ENCODE measurements around the gene AGPAT1.
A peak's percentile ranks its signal among the peaks of the same experiment; 100 is the strongest.
"Not testable (repeated sequence)": the region's sequence is repeated elsewhere in the genome, so short reads cannot be mapped to it uniquely, and the experiment has no call there.

AGPAT1 gene

DNA sequence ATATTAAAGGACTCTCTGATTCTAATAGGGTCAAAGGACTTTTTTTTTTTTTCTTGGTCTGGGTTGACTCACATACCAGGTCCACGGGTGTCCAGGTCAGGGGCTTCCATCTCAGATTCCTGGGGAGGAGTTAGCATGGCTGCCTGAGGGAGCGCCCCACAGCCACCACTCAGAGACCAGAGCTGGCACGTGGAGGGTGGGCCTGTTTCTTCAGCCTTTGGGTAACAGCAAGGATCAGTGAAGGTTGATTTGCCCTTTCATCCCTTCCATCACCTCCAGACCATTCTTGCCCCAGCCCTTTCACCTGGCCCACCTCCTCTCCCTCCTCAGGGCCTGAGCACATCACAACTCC is 22.4 kb upstream of the AGPAT1 start:
- DNase-seq: no peak

GRCh38 chr6:32196682-32197616 is 21.1 kb upstream of the AGPAT1 start:
- DNase-seq: peak; percentile 27 to 35

- peak; percentile 76 to 83 for DNase-seq
Observed at GRCh38 chr6:32195902-32196681, 20.2 kb upstream of the AGPAT1 start.

GRCh38 chr6:32195652-32195901 is 19.7 kb upstream of the AGPAT1 start:
- peak; percentile 100 for DNase-seq

GRCh38 chr6:32194825-32195651 is 19.2 kb upstream of the AGPAT1 start:
- DNase-seq: peak in 1 of 2 donors; percentile 55

DNA sequence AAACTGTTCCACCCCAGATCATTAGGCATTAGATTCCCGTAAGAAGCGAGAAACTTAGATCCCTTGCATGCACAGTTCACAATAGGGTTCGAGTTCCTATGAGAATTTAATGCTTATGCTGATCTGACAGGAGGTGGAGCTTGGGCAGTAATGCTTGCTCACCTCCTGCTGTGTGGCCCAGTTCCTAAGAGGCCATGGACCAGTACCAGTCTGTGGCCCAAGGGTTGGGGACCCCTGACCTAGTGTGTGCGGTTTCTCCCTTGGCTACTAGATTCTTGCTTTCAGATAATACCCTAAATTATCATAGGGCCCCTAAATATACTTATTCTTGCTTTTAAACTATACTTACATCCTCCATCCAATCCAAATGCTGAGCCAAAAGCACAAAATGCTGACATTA is 18.5 kb upstream of the AGPAT1 start:
- no peak for DNase-seq

DNA sequence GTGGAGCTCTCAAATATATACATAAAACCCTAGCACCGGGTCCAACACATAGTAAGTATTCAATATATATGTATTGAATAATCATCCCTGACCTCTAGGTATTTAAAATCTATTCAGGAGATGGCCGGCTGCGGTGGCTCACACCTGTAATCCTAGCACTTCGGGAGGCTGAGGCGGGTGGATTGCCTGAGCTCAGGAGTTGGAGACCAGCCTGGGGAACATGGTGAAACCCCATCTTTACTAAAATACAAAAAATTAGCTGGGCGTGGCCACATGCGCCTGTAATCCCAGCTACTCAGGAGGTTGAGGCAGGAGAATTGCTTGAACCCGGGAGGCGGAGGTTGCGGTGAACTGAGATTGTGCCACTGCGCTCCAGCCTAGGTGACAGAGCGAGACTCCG is 17.2 kb upstream of the AGPAT1 start:
- not testable (repeated sequence) for DNase-seq

DNA sequence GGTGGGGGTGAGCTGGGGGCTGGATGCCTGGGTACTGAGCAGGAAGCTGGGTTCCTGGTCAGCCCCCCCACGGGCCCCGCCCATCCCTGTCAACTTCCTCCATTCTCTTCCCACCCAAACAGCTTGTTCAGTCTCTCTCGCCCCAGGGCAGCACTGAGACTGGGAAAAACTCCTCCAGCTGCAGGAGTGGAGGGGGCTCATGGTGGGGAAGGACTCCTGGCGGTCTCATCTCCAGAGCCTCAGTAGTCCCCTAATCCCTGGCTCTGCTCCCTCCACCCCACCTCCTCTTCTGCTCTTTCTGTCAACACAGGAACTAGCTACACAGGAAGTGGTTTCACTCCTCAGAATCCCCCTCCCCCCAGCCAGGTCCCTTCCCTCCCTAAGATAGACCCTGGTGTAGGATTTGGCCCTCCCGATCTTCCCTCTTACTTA is 16.7 kb upstream of the AGPAT1 start, which contains the start of gene GPSM3:
TSS of gene GPSM3 (minus strand) at position 36 of the 432 bp plus-strand sequence. CDS start 130 bp downstream, outside the sequence.
- DNase-seq: peak; percentile 47 to 64

DNA sequence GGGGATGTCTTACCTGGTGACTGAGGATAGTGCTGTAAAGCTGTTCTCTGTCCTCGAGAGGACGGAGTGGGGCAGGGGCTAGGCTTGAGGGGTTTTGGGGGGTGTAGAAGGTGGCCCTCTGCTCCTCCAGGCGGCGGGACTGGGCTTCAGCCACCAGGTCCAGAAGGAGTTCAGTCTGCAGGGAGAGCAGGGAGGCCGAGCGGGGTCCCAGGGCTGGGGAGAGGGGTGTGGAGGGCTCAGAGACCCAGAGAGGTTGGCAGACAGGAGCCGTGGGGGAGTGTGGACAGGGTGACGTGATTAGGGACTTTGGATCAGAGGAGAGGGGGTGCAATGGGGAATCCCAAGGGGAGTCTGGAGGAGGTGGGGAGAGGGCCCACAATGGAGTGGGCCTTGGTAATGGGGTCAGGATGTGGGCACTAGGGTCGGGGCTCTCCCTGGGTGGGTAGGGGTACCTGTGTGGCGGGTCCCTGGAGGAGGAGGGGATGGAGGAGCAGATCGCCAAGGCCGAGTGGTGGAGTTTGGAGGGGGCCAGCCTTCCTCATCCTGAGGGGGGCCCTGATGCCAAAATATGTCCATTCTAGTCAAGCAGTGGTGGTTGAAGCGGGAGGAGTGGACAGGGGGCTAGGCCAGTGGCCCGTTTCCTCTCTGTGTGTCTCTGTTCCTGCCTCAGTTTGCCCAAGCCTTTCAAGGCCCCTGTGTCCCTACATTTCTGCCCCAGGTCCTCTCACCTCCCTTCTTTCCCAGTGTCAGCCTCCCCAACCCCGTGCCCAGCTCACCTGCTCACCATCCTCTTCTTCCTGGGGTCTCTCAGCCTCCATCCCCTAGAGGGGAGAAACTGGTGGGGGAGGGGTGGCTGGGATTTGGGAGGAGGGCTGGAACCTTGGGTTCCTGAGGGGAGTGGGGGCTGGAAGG is 16.1 kb upstream of the AGPAT1 start:
- DNase-seq: peak; percentile 26 to 57

GRCh38 chr6:32190911-32191677 is 15.2 kb upstream of the AGPAT1 start:
- peak in 1 of 2 donors; percentile 20 for DNase-seq

DNA sequence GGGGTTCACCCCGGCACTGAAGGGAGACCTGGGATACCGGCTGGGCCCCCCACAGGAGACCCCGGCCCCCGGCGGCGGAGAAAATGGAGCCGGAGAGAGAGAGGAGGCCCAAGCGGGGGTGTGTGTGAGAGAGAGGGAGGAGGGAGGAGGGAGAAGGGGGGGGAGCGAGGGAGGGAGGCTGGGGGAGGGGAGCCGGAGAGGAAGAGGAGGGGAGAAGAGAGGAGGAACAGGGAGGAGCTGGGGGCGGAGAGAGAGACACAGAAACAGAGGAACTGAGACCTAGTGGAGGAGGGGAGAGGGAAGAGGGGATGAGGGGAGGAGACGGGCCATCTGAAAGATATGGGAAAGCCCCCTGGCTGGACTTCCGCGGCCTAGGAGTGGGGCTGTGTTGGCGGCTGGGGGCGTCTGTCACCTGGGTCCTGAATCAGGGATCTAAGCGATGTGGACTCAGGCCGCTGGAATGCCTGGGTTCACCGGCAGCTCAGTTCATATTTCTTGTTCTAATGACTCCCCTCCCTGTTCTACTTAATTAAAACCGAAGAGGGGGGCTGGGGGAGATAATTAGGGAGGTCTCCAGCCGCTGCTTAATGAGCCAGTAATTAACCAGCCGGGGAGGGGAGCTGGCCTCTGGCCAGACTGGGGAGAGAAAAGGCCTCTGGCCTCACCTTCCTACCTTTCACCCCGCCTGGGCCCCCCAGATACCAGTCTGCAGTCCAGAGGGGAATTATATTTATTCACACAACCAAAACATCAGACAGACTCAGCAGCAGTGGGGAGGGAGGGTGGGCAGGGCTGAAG is 14.4 kb upstream of the AGPAT1 start, which contains the start of gene PBX2:
TSS of gene PBX2 (minus strand) at position 149 of the 798 bp plus-strand sequence. CDS start 287 bp downstream, outside the sequence.
- peak; percentile 93 for DNase-seq

DNA sequence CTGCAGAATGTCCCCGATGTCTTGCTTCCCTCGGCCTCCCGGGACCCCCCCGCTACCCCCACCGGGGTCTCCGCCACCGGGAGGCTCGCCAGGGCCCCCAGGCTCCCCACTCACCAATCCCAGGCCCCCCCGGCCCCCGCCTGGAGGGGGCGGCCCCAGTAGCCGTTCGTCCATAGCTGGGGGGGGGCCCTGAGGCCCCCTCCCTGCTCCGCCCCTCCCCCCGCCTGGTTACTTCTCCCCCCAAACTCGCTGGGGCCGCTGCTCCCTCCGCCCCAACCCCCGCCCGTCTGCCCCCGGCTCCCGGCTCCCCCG is 13.8 kb upstream of the AGPAT1 start:
- DNase-seq: no peak

GRCh38 chr6:32189069-32189741 is 13.3 kb upstream of the AGPAT1 start:
- DNase-seq: no peak

GRCh38 chr6:32188381-32189068 is 12.6 kb upstream of the AGPAT1 start:
- DNase-seq: no peak

GRCh38 chr6:32187725-32188380 is 12.0 kb upstream of the AGPAT1 start:
- not testable (repeated sequence) for DNase-seq

DNA sequence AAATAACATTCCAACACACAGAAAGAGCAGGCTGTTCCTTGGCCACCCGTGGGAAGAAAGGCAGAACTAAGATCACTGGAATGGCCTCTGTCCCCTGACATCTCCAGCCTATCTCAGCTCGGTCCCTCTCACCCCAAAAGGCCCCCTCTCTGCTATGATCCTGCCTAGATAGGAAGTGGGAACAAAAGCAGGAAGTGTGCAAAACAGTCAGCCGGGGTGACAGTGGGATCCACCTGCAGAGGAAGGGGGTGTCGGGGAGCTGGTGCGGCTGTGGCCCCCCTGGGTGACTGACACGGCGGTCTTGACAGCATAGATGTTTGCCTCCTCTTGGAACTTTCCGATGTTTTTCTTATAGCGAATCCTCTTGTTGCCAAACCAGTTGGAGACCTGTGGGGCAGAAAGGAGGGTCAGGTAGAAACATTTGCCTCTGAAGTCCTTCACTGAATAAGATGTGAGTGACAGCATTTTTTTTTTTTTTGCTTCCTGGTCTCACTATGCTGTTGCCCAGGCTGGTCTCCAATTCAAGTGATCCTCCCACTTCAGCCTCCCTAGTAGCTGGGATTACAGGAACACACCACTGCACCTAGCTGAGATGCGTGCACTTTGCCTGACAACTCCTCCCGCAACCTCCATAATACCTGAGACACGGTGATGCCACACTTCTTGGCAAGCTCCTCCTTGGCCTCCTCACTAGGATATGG is 11.3 kb upstream of the AGPAT1 start:
- no peak for DNase-seq

GRCh38 chr6:32186151-32186840 is 10.4 kb upstream of the AGPAT1 start:
- not testable (repeated sequence) for DNase-seq
